IMR-90 (cell line): ENCODE results near the gene ACAD11. TPM values are rescaled to one million over a fixed set of nuclear protein-coding genes. Genes with fewer than 3 reads are reported as not detected.

Experiments
- ATAC-seq: fragments of 200-7000 bp; cut with Tn5 transposase; 2 replicates; pipeline ENCODE4 v1.9.1; 2020; ENCODE audit warnings: low read depth, mild to moderate bottlenecking, moderate library complexity
- BruUV-seq: library from RNA; stranded (reverse); fragments of 400-500 nt; replicated peaks from 2 replicates; lab custom pipeline; 2021; lab: Mats Ljungman, UMichigan
- CTCF ChIA-PET: fragments of 300-600 bp; formaldehyde crosslinking; extraction: SDS; loops from one replicate; lab custom pipeline; 2021; ENCODE audit warnings: antibody characterized with exemption; lab: Yijun Ruan, JAX
- POLR2A ChIA-PET: fragments of 300-600 bp; sonication (Branson Sonifier 250); formaldehyde crosslinking; loops from one replicate; lab custom pipeline; 2022; ENCODE audit warnings: antibody characterized with exemption; ENCODE audit not compliant: unreplicated experiment; lab: Charles Lee
- DNase-seq: peaks from one replicate; pipeline ENCODE4 v3.0.0; 2013
- H2AFZ ChIP-seq: replicated peaks from 2 replicates; pipeline ENCODE3; 2013; ENCODE audit warnings: low read length, mild to moderate bottlenecking; ENCODE audit not compliant: poor library complexity
- H2AK5ac ChIP-seq: 2 replicates; pipeline ENCODE4 v1.6.1; 2013; ENCODE audit warnings: low read depth, low read length, inconsistent platforms
- H2AK9ac ChIP-seq: replicated peaks from 2 replicates; pipeline ENCODE3; 2013; ENCODE audit warnings: mild to moderate bottlenecking, low read depth, low read length, moderate library complexity; ENCODE audit not compliant: poor library complexity
- H2BK120ac ChIP-seq: 2 replicates; pipeline ENCODE4 v1.6.1; 2013; ENCODE audit warnings: low read depth, low read length, inconsistent platforms
- H2BK15ac ChIP-seq: 3 replicates; pipeline ENCODE4 v1.6.1; 2013; ENCODE audit warnings: low read depth, low read length, inconsistent platforms
- H2BK20ac ChIP-seq: 2 replicates; pipeline ENCODE4 v1.6.1; 2013; ENCODE audit warnings: low read depth, mild to moderate bottlenecking, inconsistent platforms, low read length, moderate library complexity
- H2BK5ac ChIP-seq: 2 replicates; pipeline ENCODE4 v1.6.1; 2013; ENCODE audit warnings: mild to moderate bottlenecking, low read depth, low read length, inconsistent platforms; ENCODE audit not compliant: poor library complexity, severe bottlenecking
- H3K14ac ChIP-seq: replicated peaks from 2 replicates; pipeline ENCODE4 v1.6.1; 2013; ENCODE audit warnings: low read depth, low read length, inconsistent platforms
- H3K18ac ChIP-seq: 2 replicates; pipeline ENCODE4 v1.6.1; 2013; ENCODE audit warnings: low read depth, low read length, control low read depth
- H3K23ac ChIP-seq: 2 replicates; pipeline ENCODE4 v1.6.1; 2013; ENCODE audit warnings: low read depth, low read length, inconsistent platforms
- H3K27ac ChIP-seq: 2 replicates; pipeline ENCODE4 v1.5.1; 2013; ENCODE audit warnings: mild to moderate bottlenecking, control low read depth, low read length; ENCODE audit not compliant: insufficient read depth
- H3K27me3 ChIP-seq: 2 replicates; pipeline ENCODE4 v1.6.1; 2013; ENCODE audit warnings: low read length; ENCODE audit not compliant: control insufficient read depth, insufficient read depth
- H3K36me3 ChIP-seq: 2 replicates; pipeline ENCODE4 v1.6.1; 2013; ENCODE audit warnings: low read length, mixed read lengths; ENCODE audit not compliant: control insufficient read depth, insufficient read depth
- H3K4ac ChIP-seq: 2 replicates; pipeline ENCODE4 v1.6.1; 2013; ENCODE audit warnings: low read depth, low read length, inconsistent platforms
- H3K4me1 ChIP-seq: 2 replicates; pipeline ENCODE4 v1.6.1; 2013; ENCODE audit warnings: low read length, mixed read lengths; ENCODE audit not compliant: control insufficient read depth, insufficient read depth
- H3K4me2 ChIP-seq: 2 replicates; pipeline ENCODE4 v1.6.1; 2013; ENCODE audit warnings: low read depth, mild to moderate bottlenecking, control low read depth, low read length, moderate library complexity
- H3K4me3 ChIP-seq: 2 replicates; pipeline ENCODE4 v1.5.1; 2013; ENCODE audit warnings: low read depth, mild to moderate bottlenecking, control low read depth, low read length, moderate library complexity; ENCODE audit not compliant: insufficient read depth
- H3K56ac ChIP-seq: 2 replicates; pipeline ENCODE4 v1.6.1; 2013; ENCODE audit warnings: low read length, inconsistent platforms; ENCODE audit not compliant: insufficient read depth; ENCODE audit errors: extremely low read depth
- H3K79me1 ChIP-seq, 2 experiments: 2 replicates each; pipeline ENCODE4 v1.6.1; 2013; ENCODE audit warnings: low read length in 2 of 2, inconsistent platforms in 1 of 2, low read depth in 1 of 2
- H3K9ac ChIP-seq: 2 replicates; pipeline ENCODE4 v1.6.1; 2013; ENCODE audit warnings: low read depth, low read length, control low read depth
- H3K9me1 ChIP-seq: 2 replicates; pipeline ENCODE4 v1.6.1; 2013; ENCODE audit warnings: low read length, inconsistent platforms; ENCODE audit not compliant: insufficient read depth
- H3K9me3 ChIP-seq: 2 replicates; pipeline ENCODE4 v1.6.1; 2013; ENCODE audit warnings: low read length; ENCODE audit not compliant: control insufficient read depth, insufficient read depth
- H4K20me1 ChIP-seq: 2 replicates; pipeline ENCODE4 v1.6.1; 2013; ENCODE audit warnings: low read length, inconsistent platforms; ENCODE audit not compliant: insufficient read depth
- H4K5ac ChIP-seq: 2 replicates; pipeline ENCODE4 v1.6.1; 2013; ENCODE audit warnings: mild to moderate bottlenecking, low read depth, low read length, control low read depth
- H4K8ac ChIP-seq, 2 experiments: 2 replicates each; pipeline ENCODE4 v1.6.1; 2013; ENCODE audit warnings: low read depth in 2 of 2, low read length in 2 of 2, control low read depth in 1 of 2, inconsistent platforms in 1 of 2
- H4K91ac ChIP-seq: 2 replicates; pipeline ENCODE4 v1.6.1; 2013; ENCODE audit warnings: low read depth, low read length, inconsistent platforms; ENCODE audit not compliant: insufficient read depth
- BHLHE40 ChIP-seq: fragments of 150-350 bp; IDR thresholded peaks from 2 replicates; pipeline ENCODE4 v1.6.1; 2016; ENCODE audit warnings: mild to moderate bottlenecking, low read depth, low read length
- CEBPB ChIP-seq: IDR thresholded peaks from 2 replicates; pipeline ENCODE4 v1.6.1; 2012; ENCODE audit warnings: low read depth, low read length, improper control_type of control experiment
- CHD1 ChIP-seq: IDR thresholded peaks from 2 replicates; pipeline ENCODE4 v1.6.1; 2012; ENCODE audit warnings: low read depth, low read length, improper control_type of control experiment
- CTCF ChIP-seq: conservative IDR thresholded peaks from 2 replicates; pipeline ENCODE4 v1.5.1; 2012; ENCODE audit warnings: mild to moderate bottlenecking, low read depth, low read length, improper control_type of control experiment
- FOS ChIP-seq: fragments of 150-350 bp; IDR thresholded peaks from 2 replicates; pipeline ENCODE4 v1.6.1; 2016; ENCODE audit warnings: low read depth, low read length
- MAFK ChIP-seq: IDR thresholded peaks from 2 replicates; pipeline ENCODE4 v1.6.1; 2012; ENCODE audit warnings: low read depth, low read length, improper control_type of control experiment
- MAZ ChIP-seq: IDR thresholded peaks from 2 replicates; pipeline ENCODE4 v1.6.1; 2012; ENCODE audit warnings: low read depth, mild to moderate bottlenecking, low read length, improper control_type of control experiment, moderate library complexity, borderline replicate concordance
- MXI1 ChIP-seq: IDR thresholded peaks from 2 replicates; pipeline ENCODE4 v1.6.1; 2012; ENCODE audit warnings: low read depth, mild to moderate bottlenecking, low read length, moderate library complexity, borderline replicate concordance
- POLR2A ChIP-seq: IDR thresholded peaks from 2 replicates; pipeline ENCODE4 v1.6.1; 2012; ENCODE audit warnings: mild to moderate bottlenecking, low read depth, low read length
- RCOR1 ChIP-seq: IDR thresholded peaks from 2 replicates; pipeline ENCODE4 v1.6.1; 2012; ENCODE audit warnings: mild to moderate bottlenecking, low read length, improper control_type of control experiment; ENCODE audit not compliant: insufficient replicate concordance
- RFX5 ChIP-seq: IDR thresholded peaks from 2 replicates; pipeline ENCODE4 v1.8.0; 2012; ENCODE audit warnings: low read depth, mild to moderate bottlenecking, low read length, moderate library complexity
- USF2 ChIP-seq: fragments of 150-350 bp; IDR thresholded peaks from 2 replicates; pipeline ENCODE4 v1.6.1; 2017; ENCODE audit warnings: mild to moderate bottlenecking, antibody characterized with exemption, low read length, low read depth
- WGBS, 2 experiments: methylation state at CpG; one replicate each; pipeline versions ENCODE4 v1.1.5 to v1.1.7; 2013; ENCODE audit warnings: missing lambda C conversion rate in 2 of 2; ENCODE audit not compliant: insufficient read length in 1 of 2; ENCODE audit errors: extremely low coverage in 2 of 2; 5-methylcytosine and 5-hydroxymethylcytosine counted together
- dilution Hi-C: fragments of 300-500 bp; cut with HindIII; formaldehyde crosslinking; loops from one replicate; pipeline ENCODE4 v1.14.3; 2018; ENCODE audit warnings: low sequenced_read_pairs; ENCODE audit not compliant: unreplicated experiment
- in situ Hi-C: fragments of 300-500 bp; cut with MboI; formaldehyde crosslinking; loops from 3 replicates; pipeline ENCODE4 v1.14.3; 2019; ENCODE audit warnings: low sequenced_read_pairs, inconsistent platforms, mixed read lengths
- intact Hi-C: fragments of 100-400 bp; cut with micrococcal nuclease; formaldehyde crosslinking; loops from 2 replicates; pipeline ENCODE4 v1.10.0; 2022
- polyA plus RNA-seq, 3 experiments: library from polyadenylated mRNA; depleted of rRNA; stranded (reverse); fragments of >200 nt; gene quantifications; 2 replicates each; pipeline ENCODE4 v1.2.3, GENCODE V29; 2012; ENCODE audit warnings: low replicate concordance in 1 of 3
- total RNA-seq: library from RNA; depleted of rRNA; stranded (reverse); fragments of >200 nt; gene quantifications from 2 replicates; pipeline ENCODE4 v1.2.3, GENCODE V29; 2012

ACAD11 gene
- total and polyA plus RNA-seq, 2 of the 4 experiments (the other 2 are of a cell fraction): 16.0 to 18.8 TPM

- no peaks in the 10 kb centered on the region for H3K9me3 ChIP-seq
- POLR2A ChIA-PET: no interaction called here
- peaks cover 43% of the 10 kb centered on the region for H3K36me3 ChIP-seq
- ATAC-seq (no peak), DNase-seq (peak; percentile 13)
- no peak overlapping the region for H3K18ac ChIP-seq
- dilution Hi-C loops (no loop called here), in situ Hi-C loops (no loop called here), intact Hi-C loops (no loop called here)
- no peak overlapping the region for H3K27ac ChIP-seq
- no peak overlapping the region for H2AK5ac ChIP-seq
- no peak overlapping the region for H3K14ac ChIP-seq
- no peak overlapping the region for H4K91ac ChIP-seq
- H2AK9ac ChIP-seq: no peak overlapping the region
- no peak overlapping the region for H3K9ac ChIP-seq
- CTCF ChIA-PET: no interaction called here
- no peaks in the 10 kb centered on the region for H4K20me1 ChIP-seq
- no peak for TF ChIP-seq USF2
- TF ChIP-seq FOS: no peak
- no peak for TF ChIP-seq POLR2A
- TF ChIP-seq RFX5: no peak
- TF ChIP-seq MXI1: no peak
- TF ChIP-seq CHD1: no peak
- no peak for TF ChIP-seq RCOR1
- TF ChIP-seq MAZ: no peak
- no peak for TF ChIP-seq BHLHE40
- TF ChIP-seq CTCF: no peak
- no peak for TF ChIP-seq MAFK
- TF ChIP-seq CEBPB: no peak
- no peak overlapping the region for H3K23ac ChIP-seq
- WGBS, 2 experiments: no CpG with 5 or more reads among the region's 1 CpG
- no peaks in the 10 kb centered on the region for H3K9me1 ChIP-seq
- peaks cover 2% of the 10 kb centered on the region; the same call in 1 of the 2 replicates for H3K4me1 ChIP-seq
- H3K4me3 ChIP-seq: no peak overlapping the region
- no peak overlapping the region for H4K8ac ChIP-seq
- no peak overlapping the region for H4K5ac ChIP-seq
- no peak overlapping the region for H2AFZ ChIP-seq
- no peak overlapping the region for H3K56ac ChIP-seq
- no peak overlapping the region for H2BK5ac ChIP-seq
- BruUV-seq: no TSS peak
- no peak overlapping the region for H3K4me2 ChIP-seq
- no peak overlapping the region for H3K4ac ChIP-seq
- no peak overlapping the region for H2BK120ac ChIP-seq
- no peaks in the 10 kb centered on the region for H3K27me3 ChIP-seq
- H2BK20ac ChIP-seq: no peak overlapping the region
- H3K79me1 ChIP-seq: peaks cover 0 to 8% of the 10 kb centered on the region in 2 experiments; a peak in 3 of 4 replicates
- H2BK15ac ChIP-seq: no peak overlapping the region
Measured at GRCh38 chr3:132695422-132695821, 35.8 kb upstream of the ACAD11 start.
